Endodermal cell (in vitro differentiated cells): ENCODE results near the gene PIP5K1B. TPM values are rescaled to one million over a fixed set of nuclear protein-coding genes. Genes with fewer than 3 reads are reported as not detected.

Source experiments
- DNase-seq: peaks from one replicate; pipeline ENCODE4 v3.0.0-alpha.2; 2017
- H3K27ac ChIP-seq: 2 replicates; pipeline ENCODE4 v1.5.1; 2013; ENCODE audit warnings: mild to moderate bottlenecking, low read depth, low read length, moderate library complexity
- H3K27me3 ChIP-seq: 2 replicates; pipeline ENCODE4 v1.6.1; 2013; ENCODE audit warnings: mild to moderate bottlenecking, low read length, moderate library complexity; ENCODE audit not compliant: insufficient read depth, control insufficient read depth, poor library complexity, severe bottlenecking
- H3K36me3 ChIP-seq: 2 replicates; pipeline ENCODE4 v1.7.0; 2013; ENCODE audit warnings: mild to moderate bottlenecking, low read length, moderate library complexity; ENCODE audit not compliant: control insufficient read depth, insufficient read depth
- H3K4me1 ChIP-seq: one replicate; pipeline ENCODE4 v1.7.0; 2013; ENCODE audit warnings: low read length; ENCODE audit not compliant: control insufficient read depth, insufficient read depth
- H3K4me3 ChIP-seq: 2 replicates; pipeline ENCODE4 v1.5.1; 2013; ENCODE audit warnings: mild to moderate bottlenecking, low read length, moderate library complexity
- H3K9ac ChIP-seq: 2 replicates; pipeline ENCODE4 v1.6.1; 2013; ENCODE audit warnings: mild to moderate bottlenecking, low read length, moderate library complexity; ENCODE audit not compliant: poor library complexity, severe bottlenecking; ENCODE audit errors: extremely low read depth
- H3K9me3 ChIP-seq: 2 replicates; pipeline ENCODE4 v1.6.1; 2013; ENCODE audit warnings: mild to moderate bottlenecking, low read length, moderate library complexity; ENCODE audit not compliant: control insufficient read depth
- H3K27ac Mint-ChIP-seq: 2 replicates; pipeline ENCODE4 v1.8.0; 2020; ENCODE audit warnings: mixed read lengths
- H3K27me3 Mint-ChIP-seq: 2 replicates; pipeline ENCODE4 v1.8.0; 2021; ENCODE audit warnings: mild to moderate bottlenecking, mixed read lengths; ENCODE audit not compliant: insufficient read depth
- H3K36me3 Mint-ChIP-seq: 2 replicates; pipeline ENCODE4 v1.8.0; 2020; ENCODE audit warnings: low read depth, mixed read lengths
- H3K4me1 Mint-ChIP-seq: 2 replicates; pipeline ENCODE4 v1.8.0; 2020; ENCODE audit warnings: mixed read lengths
- H3K4me3 Mint-ChIP-seq: 2 replicates; pipeline ENCODE4 v1.8.0; 2020; ENCODE audit warnings: mild to moderate bottlenecking, moderate library complexity, mixed read lengths
- H3K9me3 Mint-ChIP-seq: 2 replicates; pipeline ENCODE4 v1.8.0; 2020; ENCODE audit warnings: mild to moderate bottlenecking, mixed read lengths
- WGBS, 2 experiments: methylation state at CpG; one replicate each; pipeline versions ENCODE4 v1.1.5 to v1.1.7; 2013; ENCODE audit warnings: missing lambda C conversion rate in 2 of 2, mixed read lengths in 1 of 2; ENCODE audit not compliant: insufficient coverage in 1 of 2, insufficient read length in 1 of 2; 5-methylcytosine and 5-hydroxymethylcytosine counted together
- total RNA-seq, 2 donors: library from RNA; stranded (reverse); fragmentation: NEBNext Ultra II Directional in 1 of 2; extraction: Animal tissue kit (Norgen Biotek cat#: 25700) in 1 of 2; gene quantifications; 2 replicates in 1 of 2; 3 replicates in 1 of 2; pipeline ENCODE4 v1.2.1, GENCODE V29; 2021
- TF ChIP-seq, protein P1 (sequence below): fragments of 200-600 bp; sonication (generic); conservative IDR thresholded peaks from 2 replicates; pipeline ENCODE4 v1.5.0; 2021; ENCODE audit warnings: antibody characterized with exemption, mild to moderate bottlenecking

Gene PIP5K1B
- total RNA-seq, 2 donors from 2014 or later: 8.5 to 10.2 TPM

DNA sequence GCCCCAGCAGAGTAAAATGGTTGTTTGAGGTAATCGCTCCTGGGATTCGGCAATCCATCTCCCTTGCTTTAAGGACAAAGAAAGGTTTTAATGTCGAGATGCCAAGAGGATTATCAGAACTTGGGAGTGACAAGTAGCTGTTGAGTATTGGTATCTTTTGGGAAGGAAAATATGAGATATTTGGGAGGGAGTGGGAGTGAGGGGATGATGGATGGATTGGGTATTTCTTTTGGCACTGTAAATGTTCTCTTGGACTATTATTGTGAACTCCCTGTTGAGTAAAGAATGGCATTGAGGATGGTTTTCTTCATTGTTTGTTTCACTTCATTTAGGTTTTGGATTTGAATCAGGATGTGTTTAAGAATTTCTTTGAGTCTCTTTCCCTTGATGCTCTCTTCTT, 86.1 kb downstream of the PIP5K1B start:
- no peaks in the 10 kb centered on the region for H3K9me3 ChIP-seq
- no peaks in the 10 kb centered on the region for H3K27me3 ChIP-seq
- no peak overlapping the region for H3K4me3 ChIP-seq
- H3K9ac ChIP-seq: no peak overlapping the region
- Mint-ChIP-seq H3K36me3 (peaks cover 2% of the 10 kb centered on the region), H3K27me3 (no peaks in the 10 kb centered on the region), H3K4me3 (no peak overlapping the region), H3K4me1 (peaks cover 3% of the 10 kb centered on the region), H3K9me3 (no peaks in the 10 kb centered on the region), H3K27ac (no peak overlapping the region)
- no peaks in the 10 kb centered on the region for H3K36me3 ChIP-seq
- H3K27ac ChIP-seq: no peak overlapping the region
- H3K4me1 ChIP-seq: no peaks in the 10 kb centered on the region
- DNase-seq: no peak
- TF ChIP-seq, protein P1, sequence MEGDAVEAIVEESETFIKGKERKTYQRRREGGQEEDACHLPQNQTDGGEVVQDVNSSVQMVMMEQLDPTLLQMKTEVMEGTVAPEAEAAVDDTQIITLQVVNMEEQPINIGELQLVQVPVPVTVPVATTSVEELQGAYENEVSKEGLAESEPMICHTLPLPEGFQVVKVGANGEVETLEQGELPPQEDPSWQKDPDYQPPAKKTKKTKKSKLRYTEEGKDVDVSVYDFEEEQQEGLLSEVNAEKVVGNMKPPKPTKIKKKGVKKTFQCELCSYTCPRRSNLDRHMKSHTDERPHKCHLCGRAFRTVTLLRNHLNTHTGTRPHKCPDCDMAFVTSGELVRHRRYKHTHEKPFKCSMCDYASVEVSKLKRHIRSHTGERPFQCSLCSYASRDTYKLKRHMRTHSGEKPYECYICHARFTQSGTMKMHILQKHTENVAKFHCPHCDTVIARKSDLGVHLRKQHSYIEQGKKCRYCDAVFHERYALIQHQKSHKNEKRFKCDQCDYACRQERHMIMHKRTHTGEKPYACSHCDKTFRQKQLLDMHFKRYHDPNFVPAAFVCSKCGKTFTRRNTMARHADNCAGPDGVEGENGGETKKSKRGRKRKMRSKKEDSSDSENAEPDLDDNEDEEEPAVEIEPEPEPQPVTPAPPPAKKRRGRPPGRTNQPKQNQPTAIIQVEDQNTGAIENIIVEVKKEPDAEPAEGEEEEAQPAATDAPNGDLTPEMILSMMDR: no peak
- 96 to 100% methylated on average over 1 to 3 of the region's 3 CpGs for WGBS, 2 experiments

DNA sequence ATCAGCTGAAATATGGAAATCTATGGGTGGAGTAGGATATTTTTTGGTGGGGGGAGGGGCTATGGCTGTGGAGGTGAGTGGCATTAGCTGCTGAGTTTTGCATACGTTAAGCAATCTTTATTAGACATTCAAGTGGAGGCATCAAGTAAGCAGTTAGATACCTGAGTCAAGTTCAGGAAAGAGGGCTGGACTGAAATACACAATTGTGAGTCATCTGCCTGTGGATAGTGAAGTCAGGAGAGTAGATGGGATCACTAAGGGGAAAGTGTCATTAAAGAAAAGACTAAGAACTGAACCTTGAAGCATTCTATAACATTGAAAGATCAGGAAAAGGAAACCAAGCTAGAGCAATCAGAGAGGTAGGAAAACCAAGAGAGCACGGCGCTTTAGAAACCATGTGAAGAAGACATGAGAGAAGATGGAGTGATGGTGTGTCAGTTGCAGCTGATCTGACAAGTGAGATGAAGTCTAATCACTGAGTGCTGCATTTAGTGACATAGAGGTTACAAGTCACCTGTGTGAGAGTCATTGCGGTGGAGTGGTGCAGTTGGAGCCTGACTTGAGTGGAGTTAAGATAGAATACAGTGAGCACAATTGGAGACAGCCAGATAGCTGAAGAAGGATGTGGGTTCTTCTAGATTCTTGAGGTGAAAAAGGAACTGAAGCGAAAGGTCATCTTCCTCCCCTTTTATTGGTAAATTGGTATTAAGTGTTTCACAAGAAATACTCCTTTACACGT, 88.7 kb downstream of the PIP5K1B start:
- no peak overlapping the region for H3K27ac ChIP-seq
- no peaks in the 10 kb centered on the region for H3K4me1 ChIP-seq
- H3K36me3 ChIP-seq: no peaks in the 10 kb centered on the region
- Mint-ChIP-seq H3K4me1 (no peaks in the 10 kb centered on the region), H3K36me3 (no peaks in the 10 kb centered on the region), H3K27ac (no peak overlapping the region), H3K27me3 (no peaks in the 10 kb centered on the region), H3K9me3 (no peaks in the 10 kb centered on the region), H3K4me3 (no peak overlapping the region)
- no peaks in the 10 kb centered on the region for H3K9me3 ChIP-seq
- DNase-seq: no peak
- no peaks in the 10 kb centered on the region for H3K27me3 ChIP-seq
- 90 to 96% methylated on average over 4 of the region's 6 CpGs for WGBS, 2 experiments
- TF ChIP-seq, protein P1: no peak
- H3K4me3 ChIP-seq: no peak overlapping the region
- no peak overlapping the region for H3K9ac ChIP-seq

DNA sequence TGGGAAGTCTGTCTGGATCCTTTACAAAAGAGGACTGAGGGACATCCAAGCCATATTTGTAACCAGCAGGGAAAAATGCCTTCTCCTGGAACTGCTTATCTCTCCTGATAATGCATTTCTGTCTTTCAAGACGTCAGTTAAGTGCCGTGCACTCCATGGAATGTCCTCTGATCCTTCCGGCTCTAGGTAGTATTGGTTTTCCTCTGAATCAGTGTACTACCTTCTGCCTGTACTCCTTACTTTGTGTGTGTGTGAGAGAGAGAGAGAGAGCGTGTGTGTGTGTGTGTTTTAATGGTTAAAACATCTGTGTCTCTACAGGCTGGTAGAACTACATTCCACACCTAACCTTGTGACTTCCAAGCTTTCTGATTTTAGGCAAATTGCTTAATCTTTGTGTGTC, 89.9 kb downstream of the PIP5K1B start:
- TF ChIP-seq, protein P1: no peak
- Histone ChIP-seq H3K9me3 (no peaks in the 10 kb centered on the region), H3K4me1 (no peaks in the 10 kb centered on the region), H3K36me3 (no peaks in the 10 kb centered on the region), H3K27me3 (no peaks in the 10 kb centered on the region), H3K4me3 (no peak overlapping the region), H3K27ac (no peak overlapping the region), H3K9ac (no peak overlapping the region)
- Mint-ChIP-seq H3K27ac (no peak overlapping the region), H3K36me3 (no peaks in the 10 kb centered on the region), H3K9me3 (no peaks in the 10 kb centered on the region), H3K27me3 (no peaks in the 10 kb centered on the region), H3K4me1 (no peaks in the 10 kb centered on the region), H3K4me3 (no peak overlapping the region)
- DNase-seq: no peak
- 79 to 86% methylated on average over 2 to 3 of the region's 4 CpGs for WGBS, 2 experiments
